ENCODE data around the gene DLGAP1. TPM values are rescaled to one million over a fixed set of nuclear protein-coding genes. Genes with fewer than 3 reads are reported as not detected.

The DLGAP1 gene
- polyA plus RNA-seq, 1 donor from 2014 or later: 4.5 TPM

GRCh38 chr18:3471141-3471648 lies 983.9 kb downstream of the DLGAP1 start:
- Histone ChIP-seq H4K20me1 (ENCODE audit: insufficient read depth) (no peaks in the 10 kb centered on the region), H3K27ac (ENCODE audit: low read length) (no peak overlapping the region), H3K9me2 (ENCODE audit: insufficient read depth, low read length) (no peaks in the 10 kb centered on the region), H2AFZ (ENCODE audit: low read depth, low read length) (no peak overlapping the region), H3K9ac (ENCODE audit: low read length) (no peak overlapping the region), H3K79me2 (replicated peaks; ENCODE audit: insufficient read depth, low read length) (no peaks in the 10 kb centered on the region), H3K36me3 (ENCODE audit: insufficient read depth, low read length) (no peaks in the 10 kb centered on the region), H3F3A (ENCODE audit: insufficient read depth, low read length, poor library complexity, severe bottlenecking) (no peaks in the 10 kb centered on the region), H3K4me3 (ENCODE audit: low read length) (no peak overlapping the region), H3K27me3 (ENCODE audit: insufficient read depth, low read depth, low read length) (no peaks in the 10 kb centered on the region), H3K4me2 (ENCODE audit: low read length) (no peak overlapping the region), H3K9me3 (ENCODE audit: low read length) (no peaks in the 10 kb centered on the region)
- TF ChIP-seq EZH2 (IDR thresholded peaks at IDR 0.05; ENCODE audit: borderline replicate concordance, insufficient read depth, low read length, poor library complexity, severe bottlenecking) (no peak), REST (IDR thresholded peaks at IDR 0.05; ENCODE audit: borderline replicate concordance) (no peak), RAD21 (conservative IDR thresholded peaks at IDR 0.05) (no peak), MXI1 (conservative IDR thresholded peaks at IDR 0.05; ENCODE audit: poor library complexity, severe bottlenecking) (no peak), EP300 (conservative IDR thresholded peaks at IDR 0.05; ENCODE audit: poor library complexity, severe bottlenecking) (no peak), SMC3 (conservative IDR thresholded peaks at IDR 0.05; ENCODE audit: poor library complexity) (no peak), POLR2AphosphoS5 (IDR thresholded peaks at IDR 0.05) (no peak), TAF1 (IDR thresholded peaks at IDR 0.05; ENCODE audit: low read depth) (no peak), CTCF (IDR thresholded peaks at IDR 0.05; ENCODE audit: poor library complexity, severe bottlenecking) (no peak)

GRCh38 chr18:3468833-3469232 lies 986.3 kb downstream of the DLGAP1 start:
- H3K4me3 ChIP-seq (ENCODE audit: low read length): no peak overlapping the region
- no peaks in the 10 kb centered on the region for H3K36me3 ChIP-seq (ENCODE audit: insufficient read depth, low read length)
- H3F3A ChIP-seq (ENCODE audit: insufficient read depth, low read length, poor library complexity, severe bottlenecking): no peaks in the 10 kb centered on the region
- H3K27me3 ChIP-seq (ENCODE audit: insufficient read depth, low read depth, low read length): no peaks in the 10 kb centered on the region
- no peaks in the 10 kb centered on the region for H4K20me1 ChIP-seq (ENCODE audit: insufficient read depth)
- no peaks in the 10 kb centered on the region for H3K9me3 ChIP-seq (ENCODE audit: low read length)
- no peak overlapping the region for H2AFZ ChIP-seq (ENCODE audit: low read depth, low read length)
- H3K9me2 ChIP-seq (ENCODE audit: insufficient read depth, low read length): no peaks in the 10 kb centered on the region
- no peak overlapping the region for H3K9ac ChIP-seq (ENCODE audit: low read length)
- H3K79me2 ChIP-seq (replicated peaks; ENCODE audit: insufficient read depth, low read length): no peaks in the 10 kb centered on the region
- H3K4me2 ChIP-seq (ENCODE audit: low read length): no peak overlapping the region
- no peak for TF ChIP-seq REST (IDR thresholded peaks at IDR 0.05; ENCODE audit: borderline replicate concordance)
- TF ChIP-seq SMC3 (conservative IDR thresholded peaks at IDR 0.05; ENCODE audit: poor library complexity): no peak
- no peak for TF ChIP-seq CTCF (IDR thresholded peaks at IDR 0.05; ENCODE audit: poor library complexity, severe bottlenecking)
- no peak for TF ChIP-seq TAF1 (IDR thresholded peaks at IDR 0.05; ENCODE audit: low read depth)
- no peak for TF ChIP-seq EZH2 (IDR thresholded peaks at IDR 0.05; ENCODE audit: borderline replicate concordance, insufficient read depth, low read length, poor library complexity, severe bottlenecking)
- no peak for TF ChIP-seq MXI1 (conservative IDR thresholded peaks at IDR 0.05; ENCODE audit: poor library complexity, severe bottlenecking)
- TF ChIP-seq POLR2AphosphoS5 (IDR thresholded peaks at IDR 0.05): no peak
- TF ChIP-seq RAD21 (conservative IDR thresholded peaks at IDR 0.05): no peak
- TF ChIP-seq EP300 (conservative IDR thresholded peaks at IDR 0.05; ENCODE audit: poor library complexity, severe bottlenecking): no peak
- no peak overlapping the region for H3K27ac ChIP-seq (ENCODE audit: low read length)

All from neural cell (in vitro differentiated cells).